Nephron progenitor cell (in vitro differentiated cells): ENCODE data around the gene TRERF1.

ENCODE experiments used
- DNase-seq: peaks from one replicate; pipeline ENCODE4 v3.0.0; 2021
- H3K27ac Mint-ChIP-seq: 2 replicates; pipeline ENCODE4 v1.8.0; 2021; ENCODE audit warnings: mild to moderate bottlenecking, moderate library complexity, mixed read lengths
- H3K27me3 Mint-ChIP-seq: 2 replicates; pipeline ENCODE4 v1.8.0; 2021; ENCODE audit warnings: mild to moderate bottlenecking, low read depth, mixed read lengths; ENCODE audit not compliant: poor library complexity
- H3K36me3 Mint-ChIP-seq: 2 replicates; pipeline ENCODE4 v1.8.0; 2021; ENCODE audit warnings: low read depth, mixed read lengths
- H3K4me1 Mint-ChIP-seq: 2 replicates; pipeline ENCODE4 v1.8.0; 2021; ENCODE audit warnings: mixed read lengths
- H3K4me3 Mint-ChIP-seq: 2 replicates; pipeline ENCODE4 v1.8.0; 2021; ENCODE audit warnings: mild to moderate bottlenecking, moderate library complexity, mixed read lengths
- H3K9me3 Mint-ChIP-seq: 2 replicates; pipeline ENCODE4 v1.8.0; 2021; ENCODE audit warnings: mild to moderate bottlenecking, moderate library complexity, mixed read lengths
- TF ChIP-seq, protein P1 (sequence below): fragments of 200-600 bp; sonication (generic); IDR thresholded peaks from 2 replicates; pipeline ENCODE4 v1.5.0; 2021; ENCODE audit warnings: antibody characterized with exemption

TRERF1 gene

DNA sequence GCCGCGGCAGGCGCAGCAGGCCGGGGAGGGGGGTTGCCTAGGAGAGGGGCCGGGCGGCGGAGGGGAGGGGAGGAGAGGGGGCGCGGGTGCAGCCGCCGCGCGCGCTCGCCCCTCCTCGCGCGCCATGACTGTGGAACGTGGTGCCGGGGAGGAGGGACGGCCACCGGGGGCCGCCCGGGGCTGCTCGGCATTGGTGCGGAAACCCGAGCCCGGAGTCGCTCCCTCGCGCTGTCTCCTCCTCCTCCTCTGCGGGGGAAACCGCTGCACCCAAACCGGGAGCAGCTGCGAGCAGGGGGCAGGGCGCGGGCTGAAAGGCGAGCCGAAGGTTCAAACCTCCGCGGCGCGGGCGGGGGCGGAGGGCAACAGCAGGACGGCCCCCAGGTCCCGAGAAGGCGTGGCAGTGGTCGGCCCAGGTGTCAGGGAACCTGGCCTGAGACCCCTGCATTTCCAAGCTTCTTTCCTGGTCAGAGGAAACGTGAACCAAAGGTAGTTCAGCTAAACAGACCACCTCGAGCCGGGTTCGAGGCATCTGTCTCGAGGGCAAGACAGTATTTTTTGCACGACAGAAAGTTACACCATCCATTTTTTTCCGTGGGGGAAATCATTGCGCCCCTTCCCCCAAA lies 1.4 kb upstream of the TRERF1 start:
- peak; percentile 89 for DNase-seq
- Mint-ChIP-seq H3K4me3 (peak overlapping the region; percentile 98), H3K4me1 (peaks cover 39% of the 10 kb centered on the region), H3K27ac (no peak overlapping the region), H3K36me3 (no peaks in the 10 kb centered on the region), H3K9me3 (no peaks in the 10 kb centered on the region), H3K27me3 (peaks cover 76% of the 10 kb centered on the region)
- TF ChIP-seq, protein P1, sequence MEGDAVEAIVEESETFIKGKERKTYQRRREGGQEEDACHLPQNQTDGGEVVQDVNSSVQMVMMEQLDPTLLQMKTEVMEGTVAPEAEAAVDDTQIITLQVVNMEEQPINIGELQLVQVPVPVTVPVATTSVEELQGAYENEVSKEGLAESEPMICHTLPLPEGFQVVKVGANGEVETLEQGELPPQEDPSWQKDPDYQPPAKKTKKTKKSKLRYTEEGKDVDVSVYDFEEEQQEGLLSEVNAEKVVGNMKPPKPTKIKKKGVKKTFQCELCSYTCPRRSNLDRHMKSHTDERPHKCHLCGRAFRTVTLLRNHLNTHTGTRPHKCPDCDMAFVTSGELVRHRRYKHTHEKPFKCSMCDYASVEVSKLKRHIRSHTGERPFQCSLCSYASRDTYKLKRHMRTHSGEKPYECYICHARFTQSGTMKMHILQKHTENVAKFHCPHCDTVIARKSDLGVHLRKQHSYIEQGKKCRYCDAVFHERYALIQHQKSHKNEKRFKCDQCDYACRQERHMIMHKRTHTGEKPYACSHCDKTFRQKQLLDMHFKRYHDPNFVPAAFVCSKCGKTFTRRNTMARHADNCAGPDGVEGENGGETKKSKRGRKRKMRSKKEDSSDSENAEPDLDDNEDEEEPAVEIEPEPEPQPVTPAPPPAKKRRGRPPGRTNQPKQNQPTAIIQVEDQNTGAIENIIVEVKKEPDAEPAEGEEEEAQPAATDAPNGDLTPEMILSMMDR, result no peak

DNA sequence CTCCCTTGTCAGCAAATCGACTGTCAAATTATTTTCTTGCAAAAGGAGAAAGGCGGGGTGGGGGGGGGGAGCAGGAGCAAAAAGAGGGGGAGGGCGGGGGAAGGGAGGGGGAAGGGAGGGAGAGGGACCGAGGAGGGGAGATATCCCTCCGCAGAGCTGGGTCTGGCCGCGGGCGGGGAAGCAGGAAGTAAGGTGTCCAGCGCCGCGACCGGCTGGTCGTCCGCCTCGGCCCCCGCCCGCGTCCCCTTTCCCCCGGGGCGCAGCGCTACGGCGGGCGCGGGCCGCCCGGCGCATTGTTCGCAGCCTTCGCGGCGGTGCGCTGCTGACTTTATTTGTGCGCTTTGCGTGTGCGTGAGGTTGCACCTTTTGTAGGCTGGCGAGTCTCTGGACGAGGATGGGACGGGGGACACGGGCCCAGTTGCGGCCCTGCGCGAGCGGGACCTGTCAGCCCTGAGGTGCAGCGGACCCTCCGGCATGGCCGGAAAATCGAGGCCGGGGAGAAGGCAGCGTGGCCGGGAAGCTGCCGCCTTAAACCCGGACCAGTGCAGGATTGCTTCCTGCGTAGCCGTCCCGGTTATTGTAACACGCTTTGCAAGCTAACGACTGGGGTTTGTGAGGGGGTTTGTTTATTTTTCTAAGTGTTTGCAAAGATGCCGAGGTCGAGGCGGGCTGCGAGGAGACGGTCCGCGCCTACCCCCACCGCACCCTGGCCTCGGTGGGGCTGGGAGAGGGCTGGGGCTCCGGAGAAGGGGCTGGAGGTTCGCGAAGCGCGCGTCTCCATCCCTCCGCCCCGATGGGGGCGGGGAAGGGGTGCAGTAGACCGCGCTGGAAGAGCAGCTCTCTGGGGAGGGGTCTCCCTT lies 675 bp upstream of the TRERF1 start:
- Mint-ChIP-seq H3K27me3 (peaks cover 77% of the 10 kb centered on the region), H3K4me3 (peak overlapping the region; percentile 98), H3K27ac (peak overlapping the region; percentile 86), H3K36me3 (no peaks in the 10 kb centered on the region), H3K4me1 (peaks cover 39% of the 10 kb centered on the region), H3K9me3 (no peaks in the 10 kb centered on the region)
- peak; percentile 80 for DNase-seq
- TF ChIP-seq, protein P1, result no peak

DNA sequence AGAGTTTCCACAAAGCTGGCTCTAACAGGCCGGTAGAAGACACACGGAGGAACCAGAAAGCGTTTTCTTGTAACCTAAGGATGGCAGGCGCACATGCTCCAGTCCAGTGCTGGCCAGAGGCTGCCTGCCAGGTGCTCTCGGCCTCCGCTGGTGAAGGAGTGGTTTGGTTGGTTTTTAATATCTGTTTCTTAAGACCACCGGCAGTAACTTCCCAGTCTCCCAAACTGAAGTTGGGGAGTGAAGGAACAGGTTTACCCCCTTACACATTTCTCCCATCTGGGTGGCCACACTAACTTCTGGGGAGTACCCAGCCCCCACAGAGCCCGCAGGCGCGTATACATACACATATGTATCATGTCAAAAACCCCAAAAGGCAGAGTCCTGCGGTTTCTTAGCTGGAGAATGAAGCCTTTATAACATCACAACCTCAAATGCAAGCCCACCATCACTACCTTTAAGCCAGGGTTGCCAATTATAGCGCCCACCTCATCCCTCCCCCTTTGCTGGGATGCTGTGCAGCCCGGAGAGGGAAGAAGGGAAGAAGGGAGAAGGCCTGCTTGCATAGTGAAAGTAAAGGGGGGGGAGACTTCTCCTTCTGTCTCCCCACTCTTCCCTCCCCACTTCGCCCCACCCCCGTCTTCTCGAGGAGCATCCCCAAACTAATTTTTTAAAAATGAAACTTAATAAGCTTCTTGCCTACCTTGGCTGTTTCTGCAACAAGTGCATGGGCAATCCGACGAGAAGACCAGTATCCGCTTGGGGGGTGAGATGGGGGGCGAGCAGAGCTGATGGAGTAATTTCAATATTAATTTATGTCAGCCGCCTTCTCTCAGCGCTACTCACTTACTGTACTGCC lies 1.0 kb downstream of the TRERF1 start:
- peak overlapping the region; percentile 98 for H3K4me3 Mint-ChIP-seq
- H3K27me3 Mint-ChIP-seq, result peaks cover 73% of the 10 kb centered on the region
- H3K27ac Mint-ChIP-seq, result no peak overlapping the region
- H3K4me1 Mint-ChIP-seq, result peaks cover 40% of the 10 kb centered on the region
- peak; percentile 30 for DNase-seq
- H3K9me3 Mint-ChIP-seq, result peaks cover 5% of the 10 kb centered on the region
- H3K36me3 Mint-ChIP-seq, result no peaks in the 10 kb centered on the region
- TF ChIP-seq, protein P1, result no peak

DNA sequence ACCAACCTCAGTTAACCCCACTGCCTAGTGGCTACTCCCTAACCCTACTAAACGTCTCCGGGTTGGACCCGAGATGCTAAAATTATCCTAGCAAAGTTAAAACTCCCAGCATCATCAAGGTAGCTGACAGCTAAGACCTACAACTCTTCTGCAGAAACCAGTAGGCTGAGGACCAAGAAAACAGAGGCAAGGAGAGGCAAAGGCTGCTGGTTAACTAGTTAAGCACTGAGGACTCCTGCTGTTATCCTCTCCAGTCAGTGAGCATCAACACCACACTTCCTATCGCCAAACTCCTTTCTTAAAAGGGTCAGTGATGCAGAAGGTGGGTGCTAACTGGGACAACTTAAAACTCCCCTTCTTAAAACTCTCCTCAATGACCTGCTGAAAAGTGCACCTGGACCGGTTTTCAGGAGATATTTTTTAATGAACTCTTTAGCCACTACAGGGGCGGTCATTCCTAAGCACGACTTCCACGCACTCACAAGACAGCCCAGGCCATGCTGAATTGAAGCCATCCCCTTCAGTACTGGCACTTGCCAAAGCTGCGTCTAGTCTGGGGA lies 1.7 kb downstream of the TRERF1 start:
- H3K4me3 Mint-ChIP-seq, result peak overlapping the region; percentile 98

More for the DNA sequence above, 1.7 kb downstream of the TRERF1 start:
- Mint-ChIP-seq H3K27me3 (peaks cover 73% of the 10 kb centered on the region), H3K9me3 (peaks cover 10% of the 10 kb centered on the region), H3K4me1 (peaks cover 46% of the 10 kb centered on the region), H3K36me3 (peaks cover 5% of the 10 kb centered on the region), H3K27ac (no peak overlapping the region)
- DNase-seq, result no peak
- TF ChIP-seq, protein P1, result no peak
